ENCODE data around the gene ADGB.

GRCh38 chr6:146790561-146791091, 191.9 kb downstream of the ADGB start:
- TF ChIP-seq, protein P1, sequence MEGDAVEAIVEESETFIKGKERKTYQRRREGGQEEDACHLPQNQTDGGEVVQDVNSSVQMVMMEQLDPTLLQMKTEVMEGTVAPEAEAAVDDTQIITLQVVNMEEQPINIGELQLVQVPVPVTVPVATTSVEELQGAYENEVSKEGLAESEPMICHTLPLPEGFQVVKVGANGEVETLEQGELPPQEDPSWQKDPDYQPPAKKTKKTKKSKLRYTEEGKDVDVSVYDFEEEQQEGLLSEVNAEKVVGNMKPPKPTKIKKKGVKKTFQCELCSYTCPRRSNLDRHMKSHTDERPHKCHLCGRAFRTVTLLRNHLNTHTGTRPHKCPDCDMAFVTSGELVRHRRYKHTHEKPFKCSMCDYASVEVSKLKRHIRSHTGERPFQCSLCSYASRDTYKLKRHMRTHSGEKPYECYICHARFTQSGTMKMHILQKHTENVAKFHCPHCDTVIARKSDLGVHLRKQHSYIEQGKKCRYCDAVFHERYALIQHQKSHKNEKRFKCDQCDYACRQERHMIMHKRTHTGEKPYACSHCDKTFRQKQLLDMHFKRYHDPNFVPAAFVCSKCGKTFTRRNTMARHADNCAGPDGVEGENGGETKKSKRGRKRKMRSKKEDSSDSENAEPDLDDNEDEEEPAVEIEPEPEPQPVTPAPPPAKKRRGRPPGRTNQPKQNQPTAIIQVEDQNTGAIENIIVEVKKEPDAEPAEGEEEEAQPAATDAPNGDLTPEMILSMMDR (IDR thresholded peaks at IDR 0.05): no peak
- no peak for TF ChIP-seq POLR2A (IDR thresholded peaks at IDR 0.05; ENCODE audit: low read length)

All from A549 (cell line).